ENCODE data around the gene GMPPA.

Gene GMPPA

DNA sequence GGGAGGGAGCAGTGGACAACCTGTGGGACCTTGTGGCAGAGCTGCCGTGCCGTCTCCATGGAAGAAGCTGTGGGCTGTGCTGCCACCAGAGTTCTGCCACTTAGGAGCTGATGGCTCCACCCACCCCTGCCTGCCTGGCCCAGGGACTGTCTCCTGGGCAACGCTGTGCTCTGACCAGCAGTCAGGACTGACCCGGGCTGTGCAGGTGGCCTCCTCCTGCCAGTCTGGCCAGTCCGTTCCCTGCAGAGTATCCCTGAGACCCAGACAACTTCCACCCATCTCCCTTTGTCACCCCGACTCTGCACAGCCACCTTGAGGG is 28.3 kb downstream of the GMPPA start:
- no peak for DNase-seq (ENCODE audit: low read depth, low spot score)
- Histone ChIP-seq H3K9me3 (ENCODE audit: insufficient read depth, low read length) (no peaks in the 10 kb centered on the region), H3K27me3 (ENCODE audit: insufficient read depth, insufficient read length) (peaks cover 63% of the 10 kb centered on the region), H3K9ac (ENCODE audit: insufficient read length, low read depth) (no peak overlapping the region), H3K4me3 (ENCODE audit: insufficient read length, low read depth) (no peak overlapping the region), H3K4me1 (ENCODE audit: insufficient read depth, insufficient read length) (peaks cover 30% of the 10 kb centered on the region), H3K36me3 (ENCODE audit: insufficient read depth, insufficient read length, low read length) (no peaks in the 10 kb centered on the region)
- TF ChIP-seq YY1 (IDR thresholded peaks at IDR 0.05; ENCODE audit: insufficient read depth, insufficient read length) (no peak), ZNF274 (IDR thresholded peaks at IDR 0.05; ENCODE audit: low read depth, low read length) (no peak)

DNA sequence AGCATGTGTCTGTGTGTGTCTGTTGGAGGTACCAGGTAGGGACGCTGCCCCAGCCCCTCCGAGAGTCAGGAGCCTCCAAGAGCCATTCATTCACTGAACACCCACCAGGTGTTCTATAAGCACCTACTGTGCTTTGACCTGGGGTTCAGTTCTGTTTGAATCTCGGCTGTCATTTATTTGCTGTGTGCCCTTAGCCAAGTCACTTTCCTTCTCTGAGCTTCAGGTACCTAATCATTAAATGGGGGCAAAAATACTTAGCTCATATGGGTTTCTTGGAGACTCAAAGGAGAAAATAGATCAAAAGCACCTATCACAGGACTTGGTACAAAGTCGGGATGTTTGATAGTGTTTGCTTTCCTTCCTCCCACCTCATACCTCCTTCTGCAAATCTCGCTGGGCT is 28.8 kb downstream of the GMPPA start:
- H3K36me3 ChIP-seq (ENCODE audit: insufficient read depth, insufficient read length, low read length): no peaks in the 10 kb centered on the region
- H3K27me3 ChIP-seq (ENCODE audit: insufficient read depth, insufficient read length): peaks cover 67% of the 10 kb centered on the region
- H3K4me1 ChIP-seq (ENCODE audit: insufficient read depth, insufficient read length): peaks cover 34% of the 10 kb centered on the region
- no peak for DNase-seq (ENCODE audit: low read depth, low spot score)
- no peak overlapping the region for H3K9ac ChIP-seq (ENCODE audit: insufficient read length, low read depth)
- H3K4me3 ChIP-seq (ENCODE audit: insufficient read length, low read depth): no peak overlapping the region
- TF ChIP-seq YY1 (IDR thresholded peaks at IDR 0.05; ENCODE audit: insufficient read depth, insufficient read length) (no peak), SUZ12 (IDR thresholded peaks at IDR 0.05; ENCODE audit: extremely low read depth, insufficient read depth, insufficient read length) (no peak), ZNF274 (IDR thresholded peaks at IDR 0.05; ENCODE audit: low read depth, low read length) (no peak)
- no peaks in the 10 kb centered on the region for H3K9me3 ChIP-seq (ENCODE audit: insufficient read depth, low read length)

DNA sequence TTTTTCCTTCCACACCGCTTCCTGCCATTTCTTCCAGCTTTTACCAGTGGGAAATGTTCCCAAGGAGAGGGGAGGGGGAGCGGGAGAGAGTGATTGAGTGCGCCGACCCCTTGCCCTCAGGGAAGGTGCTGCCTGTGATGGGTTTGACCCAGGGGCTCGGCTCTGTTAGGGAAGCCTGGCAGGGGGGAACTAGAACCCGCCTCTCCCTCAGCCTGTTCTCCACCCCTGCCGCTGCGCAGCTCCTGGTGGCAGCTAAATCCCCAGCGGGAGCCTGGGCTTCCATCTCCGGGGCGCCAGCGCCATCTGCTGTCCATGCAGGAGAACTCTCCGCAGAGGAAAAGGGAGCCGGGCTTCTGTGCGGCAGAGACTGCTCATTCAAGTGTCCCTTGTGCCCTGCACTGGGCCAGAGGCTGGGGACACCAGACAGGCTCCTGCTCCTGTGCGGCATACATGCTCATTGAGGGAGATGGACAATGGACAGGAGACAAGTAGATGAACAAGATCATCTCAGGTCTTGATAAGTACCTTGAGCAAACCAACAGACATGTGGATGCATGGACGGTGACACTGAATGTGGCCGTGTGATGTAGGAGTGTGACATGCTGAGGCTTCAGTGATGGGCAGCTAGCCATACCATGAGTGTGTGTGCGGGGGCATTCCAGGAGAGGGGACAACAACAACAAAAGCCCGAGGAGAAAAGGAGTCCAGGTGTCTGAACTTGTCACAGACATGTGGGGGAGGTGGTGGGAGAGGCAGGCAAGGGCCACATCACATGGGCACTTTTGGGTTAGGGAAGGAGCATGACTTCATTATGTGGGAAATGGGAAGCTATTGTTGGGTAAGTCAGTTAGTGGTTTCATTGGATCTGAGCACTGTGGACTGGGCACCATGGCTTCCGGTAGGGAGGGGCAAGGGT is 31.6 kb downstream of the GMPPA start:
- H3K4me1 ChIP-seq (ENCODE audit: insufficient read depth, insufficient read length): peaks cover 36% of the 10 kb centered on the region
- no peaks in the 10 kb centered on the region for H3K36me3 ChIP-seq (ENCODE audit: insufficient read depth, insufficient read length, low read length)
- TF ChIP-seq ZNF274 (IDR thresholded peaks at IDR 0.05; ENCODE audit: low read depth, low read length) (no peak), SUZ12 (IDR thresholded peaks at IDR 0.05; ENCODE audit: extremely low read depth, insufficient read depth, insufficient read length) (no peak), YY1 (IDR thresholded peaks at IDR 0.05; ENCODE audit: insufficient read depth, insufficient read length) (no peak)
- no peaks in the 10 kb centered on the region for H3K9me3 ChIP-seq (ENCODE audit: insufficient read depth, low read length)
- peaks cover 68% of the 10 kb centered on the region for H3K27me3 ChIP-seq (ENCODE audit: insufficient read depth, insufficient read length)
- DNase-seq (ENCODE audit: low read depth, low spot score): peak; percentile 81
- no peak overlapping the region for H3K4me3 ChIP-seq (ENCODE audit: insufficient read length, low read depth)
- peak overlapping the region; percentile 57 for H3K9ac ChIP-seq (ENCODE audit: insufficient read length, low read depth)

DNA sequence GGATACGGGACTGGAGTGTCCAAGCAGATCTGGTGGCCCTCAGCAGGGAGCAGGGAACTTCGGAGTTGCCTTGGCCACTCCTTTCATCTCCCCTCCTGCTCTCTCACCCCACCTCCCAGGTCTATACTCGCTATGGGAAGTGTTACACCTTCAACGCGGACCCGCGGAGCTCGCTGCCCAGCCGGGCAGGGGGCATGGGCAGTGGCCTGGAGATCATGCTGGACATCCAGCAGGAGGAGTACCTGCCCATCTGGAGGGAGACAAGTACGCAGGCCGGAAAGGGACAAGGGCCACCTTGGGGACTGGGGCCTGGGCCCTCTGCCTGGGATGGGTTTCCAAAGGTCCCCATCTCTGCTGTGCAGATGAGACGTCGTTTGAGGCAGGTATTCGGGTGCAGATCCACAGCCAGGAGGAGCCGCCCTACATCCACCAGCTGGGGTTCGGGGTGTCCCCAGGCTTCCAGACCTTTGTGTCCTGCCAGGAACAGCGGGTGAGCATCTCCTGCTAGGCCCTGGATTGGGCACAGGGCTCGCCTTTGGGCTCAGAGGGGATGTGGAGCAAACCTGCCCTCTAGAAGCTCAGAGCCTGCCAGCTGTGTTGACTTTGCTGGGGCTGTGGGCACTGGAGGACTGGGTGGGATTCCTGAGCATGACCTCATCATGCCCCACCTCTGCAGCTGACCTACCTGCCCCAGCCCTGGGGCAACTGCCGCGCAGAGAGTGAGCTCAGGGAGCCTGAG is 33.1 kb downstream of the GMPPA start:
- H3K36me3 ChIP-seq (ENCODE audit: insufficient read depth, insufficient read length, low read length): no peaks in the 10 kb centered on the region
- peaks cover 59% of the 10 kb centered on the region for H3K27me3 ChIP-seq (ENCODE audit: insufficient read depth, insufficient read length)
- peak overlapping the region; percentile 47 for H3K9ac ChIP-seq (ENCODE audit: insufficient read length, low read depth)
- H3K4me1 ChIP-seq (ENCODE audit: insufficient read depth, insufficient read length): peaks cover 34% of the 10 kb centered on the region
- no peak overlapping the region for H3K4me3 ChIP-seq (ENCODE audit: insufficient read length, low read depth)
- H3K9me3 ChIP-seq (ENCODE audit: insufficient read depth, low read length): no peaks in the 10 kb centered on the region
- DNase-seq (ENCODE audit: low read depth, low spot score): no peak
- no peak for TF ChIP-seq YY1 (IDR thresholded peaks at IDR 0.05; ENCODE audit: insufficient read depth, insufficient read length)
- TF ChIP-seq ZNF274 (IDR thresholded peaks at IDR 0.05; ENCODE audit: low read depth, low read length): no peak
- TF ChIP-seq SUZ12 (IDR thresholded peaks at IDR 0.05; ENCODE audit: extremely low read depth, insufficient read depth, insufficient read length): no peak

DNA sequence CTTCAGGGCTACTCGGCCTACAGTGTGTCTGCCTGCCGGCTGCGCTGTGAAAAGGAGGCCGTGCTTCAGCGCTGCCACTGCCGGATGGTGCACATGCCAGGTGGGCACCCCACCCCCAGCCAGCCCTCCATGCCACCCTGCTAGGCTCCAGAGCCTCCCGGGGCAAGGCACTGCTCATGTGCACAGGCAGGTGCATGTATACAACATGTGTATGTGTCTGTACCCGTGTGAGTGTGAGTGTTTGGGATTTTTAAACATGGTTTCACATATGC is 33.6 kb downstream of the GMPPA start:
- no peaks in the 10 kb centered on the region for H3K36me3 ChIP-seq (ENCODE audit: insufficient read depth, insufficient read length, low read length)
- no peak for DNase-seq (ENCODE audit: low read depth, low spot score)
- peaks cover 54% of the 10 kb centered on the region for H3K27me3 ChIP-seq (ENCODE audit: insufficient read depth, insufficient read length)
- H3K9ac ChIP-seq (ENCODE audit: insufficient read length, low read depth): peak overlapping the region; percentile 47
- H3K4me3 ChIP-seq (ENCODE audit: insufficient read length, low read depth): no peak overlapping the region
- peaks cover 34% of the 10 kb centered on the region for H3K4me1 ChIP-seq (ENCODE audit: insufficient read depth, insufficient read length)
- TF ChIP-seq YY1 (IDR thresholded peaks at IDR 0.05; ENCODE audit: insufficient read depth, insufficient read length): no peak
- no peak for TF ChIP-seq ZNF274 (IDR thresholded peaks at IDR 0.05; ENCODE audit: low read depth, low read length)
- no peak for TF ChIP-seq SUZ12 (IDR thresholded peaks at IDR 0.05; ENCODE audit: extremely low read depth, insufficient read depth, insufficient read length)
- no peaks in the 10 kb centered on the region for H3K9me3 ChIP-seq (ENCODE audit: insufficient read depth, low read length)

DNA sequence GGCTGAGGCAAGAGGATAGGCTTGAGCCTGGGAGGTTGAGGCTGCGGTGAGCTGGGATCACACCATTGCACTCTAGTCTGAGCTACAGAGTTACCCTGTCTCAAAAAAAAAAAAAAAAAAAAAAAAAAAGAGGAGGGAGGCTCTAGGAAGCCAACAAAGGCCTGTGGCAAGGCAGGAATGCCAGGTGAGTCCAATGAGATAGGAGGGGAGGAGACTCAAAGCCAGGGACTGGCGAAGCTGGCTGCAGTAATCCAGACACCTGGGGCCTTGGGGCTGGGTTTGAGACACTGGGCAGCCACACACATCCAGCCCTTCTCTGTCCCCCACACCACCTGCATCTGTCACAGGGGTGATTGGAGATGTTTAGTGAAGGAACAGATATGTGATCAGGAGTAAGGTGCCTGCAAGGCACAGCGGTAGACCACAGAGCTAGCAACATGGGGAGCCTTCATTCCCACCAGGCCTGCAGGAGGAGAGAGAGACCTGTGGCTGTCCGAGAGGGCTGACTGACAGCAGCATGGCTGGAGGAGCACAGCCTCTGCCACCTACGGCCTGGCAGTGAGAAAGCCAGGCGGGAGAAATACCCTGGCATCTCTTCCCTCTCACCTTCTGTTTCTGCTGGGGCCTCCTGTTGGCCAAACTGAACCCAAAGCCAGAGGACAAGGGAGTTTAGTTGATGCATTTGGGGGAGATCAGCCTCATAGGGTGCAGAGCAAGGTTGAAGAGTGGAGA is 35.4 kb downstream of the GMPPA start:
- no peak for DNase-seq (ENCODE audit: low read depth, low spot score)
- Histone ChIP-seq H3K4me1 (ENCODE audit: insufficient read depth, insufficient read length) (peaks cover 47% of the 10 kb centered on the region), H3K27me3 (ENCODE audit: insufficient read depth, insufficient read length) (peaks cover 39% of the 10 kb centered on the region), H3K9ac (ENCODE audit: insufficient read length, low read depth) (no peak overlapping the region), H3K36me3 (ENCODE audit: insufficient read depth, insufficient read length, low read length) (peaks cover 2% of the 10 kb centered on the region), H3K9me3 (ENCODE audit: insufficient read depth, low read length) (no peaks in the 10 kb centered on the region), H3K4me3 (ENCODE audit: insufficient read length, low read depth) (no peak overlapping the region)
- TF ChIP-seq YY1 (IDR thresholded peaks at IDR 0.05; ENCODE audit: insufficient read depth, insufficient read length) (no peak), SUZ12 (IDR thresholded peaks at IDR 0.05; ENCODE audit: extremely low read depth, insufficient read depth, insufficient read length) (no peak)

DNA sequence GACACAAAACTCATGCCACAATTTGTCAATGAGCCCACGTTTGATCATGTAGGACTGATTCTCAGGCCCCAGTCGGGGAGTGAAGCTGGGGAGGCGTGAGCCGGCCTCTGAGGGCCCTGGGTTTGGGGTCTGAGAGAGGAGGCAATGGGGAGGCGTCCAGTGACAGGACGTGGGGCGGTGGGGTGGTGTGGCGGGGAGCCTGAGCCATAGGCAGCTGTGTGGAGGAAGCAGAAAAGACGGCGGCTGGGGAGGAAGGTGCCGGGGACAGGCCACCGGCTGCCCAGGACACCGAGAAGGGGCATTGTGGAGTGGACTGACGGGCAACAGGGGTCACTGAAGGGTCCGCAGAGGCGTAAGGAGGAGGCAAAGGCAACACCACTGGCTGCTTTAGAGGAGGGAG is 37.7 kb downstream of the GMPPA start:
- Histone ChIP-seq H3K36me3 (ENCODE audit: insufficient read depth, insufficient read length, low read length) (peaks cover 26% of the 10 kb centered on the region), H3K4me3 (ENCODE audit: insufficient read length, low read depth) (no peak overlapping the region), H3K9ac (ENCODE audit: insufficient read length, low read depth) (peak overlapping the region; percentile 27), H3K9me3 (ENCODE audit: insufficient read depth, low read length) (no peaks in the 10 kb centered on the region), H3K4me1 (ENCODE audit: insufficient read depth, insufficient read length) (peaks cover 39% of the 10 kb centered on the region), H3K27me3 (ENCODE audit: insufficient read depth, insufficient read length) (peaks cover 17% of the 10 kb centered on the region)
- DNase-seq (ENCODE audit: low read depth, low spot score): no peak
- TF ChIP-seq ZNF274 (IDR thresholded peaks at IDR 0.05; ENCODE audit: low read depth, low read length): no peak
- no peak for TF ChIP-seq YY1 (IDR thresholded peaks at IDR 0.05; ENCODE audit: insufficient read depth, insufficient read length)
- no peak for TF ChIP-seq SUZ12 (IDR thresholded peaks at IDR 0.05; ENCODE audit: extremely low read depth, insufficient read depth, insufficient read length)
